GM13976 (cell line): ENCODE measurements around the gene CRK.
A peak's percentile ranks its signal among the peaks of the same experiment; 100 is the strongest.
"Not testable (repeated sequence)": the region's sequence is repeated elsewhere in the genome, so short reads cannot be mapped to it uniquely, and the experiment has no call there.

ENCODE experiments used
- DNase-seq: peaks from one replicate; pipeline ENCODE4 v3.0.0; 2012; ENCODE audit warnings: low spot score
- CTCF ChIP-seq: IDR thresholded peaks from 2 replicates; pipeline ENCODE4 v1.5.1; 2012; ENCODE audit warnings: borderline replicate concordance, mild to moderate bottlenecking; ENCODE audit not compliant: insufficient read depth; ENCODE audit errors: extremely low read depth, missing control alignments, control extremely low read depth
- in situ Hi-C: fragments of 300-500 bp; cut with MboI; formaldehyde crosslinking; loops from one replicate; pipeline ENCODE4 v1.12.0; 2022; ENCODE audit warnings: low sequenced_read_pairs, mixed read lengths, inconsistent platforms; ENCODE audit not compliant: unreplicated experiment

Gene CRK

DNA sequence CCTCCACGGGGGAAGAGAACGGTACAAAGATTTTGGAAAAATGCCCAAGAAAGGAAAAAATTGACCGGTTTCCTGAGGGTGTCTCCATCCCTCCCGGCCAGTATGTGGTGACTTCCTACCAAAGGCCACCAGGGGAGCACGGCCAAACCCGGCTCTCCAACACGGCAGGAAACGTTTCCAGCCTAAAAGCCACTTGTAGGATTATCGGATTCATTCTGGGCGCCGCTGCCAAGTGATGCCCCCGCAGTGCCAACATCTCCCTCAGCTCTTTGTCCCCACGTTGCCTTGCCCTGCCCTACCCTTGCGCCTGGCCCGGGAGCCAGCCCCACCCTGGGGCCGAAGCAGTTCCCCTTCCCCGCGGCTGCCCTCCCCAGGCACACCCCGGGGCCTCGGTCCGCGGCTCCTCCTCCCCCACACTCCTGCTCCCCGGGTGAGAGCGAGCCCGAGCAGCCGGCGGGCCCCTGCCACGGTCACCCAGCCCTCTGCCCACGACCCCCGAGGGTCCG lies 688 bp downstream of the CRK start:
- TF ChIP-seq CTCF, result peak; percentile 12
- peak; percentile 63 for DNase-seq
- in situ Hi-C loops, result no loop called here

DNA sequence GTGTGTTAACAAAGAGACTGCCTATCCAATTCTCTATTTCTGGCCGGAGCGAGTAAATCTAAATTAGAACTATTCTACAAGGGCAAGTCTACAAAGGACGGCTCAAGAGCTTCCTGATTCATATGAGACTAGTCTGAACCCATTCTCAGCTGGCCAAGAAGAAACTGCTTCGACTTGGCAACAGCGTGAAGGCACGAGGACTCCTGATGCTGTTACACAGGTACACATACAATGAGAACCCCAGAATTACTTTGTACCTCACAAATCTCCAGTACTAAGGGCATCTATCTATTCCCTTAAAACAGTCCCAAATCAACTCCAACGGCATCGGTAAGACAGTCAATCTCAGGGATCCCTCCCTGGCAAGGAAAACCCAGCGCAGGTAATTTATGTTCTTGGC lies 1.5 kb downstream of the CRK start:
- no peak for TF ChIP-seq CTCF
- no peak for DNase-seq
- in situ Hi-C loops, result no loop called here

DNA sequence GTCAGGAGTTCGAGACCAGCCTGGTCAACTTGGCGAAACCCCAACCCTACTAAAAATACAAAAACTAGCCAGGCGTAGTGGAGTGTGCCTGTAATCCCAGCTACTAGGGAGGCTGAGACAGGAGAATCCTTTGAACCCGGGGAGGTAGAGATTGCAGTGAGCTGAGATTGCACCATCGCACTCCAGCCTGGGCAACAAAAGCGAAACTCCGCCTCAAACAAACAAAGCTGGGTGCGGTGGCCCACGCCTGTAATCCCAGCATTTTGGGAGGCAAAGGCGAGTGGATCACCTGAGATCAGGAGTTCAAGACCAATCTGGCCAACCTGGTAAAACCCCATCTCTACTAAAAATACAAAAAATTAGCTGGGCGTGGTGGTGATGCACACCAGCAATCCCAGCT lies 2.3 kb downstream of the CRK start:
- in situ Hi-C loops, DNase-seq: not testable (repeated sequence)

- in situ Hi-C loops, result no loop called here
Observed at GRCh38 chr17:1452836-1453235, 3.2 kb downstream of the CRK start.

GRCh38 chr17:1450261-1450660 lies 5.8 kb downstream of the CRK start:
- in situ Hi-C loops, DNase-seq: not testable (repeated sequence)

More at GRCh38 chr17:1452836-1453235, 3.2 kb downstream of the CRK start:
- DNase-seq, result no peak
- no peak for TF ChIP-seq CTCF

GRCh38 chr17:1449412-1449967 lies 6.5 kb downstream of the CRK start:
- TF ChIP-seq CTCF, result no peak
- in situ Hi-C loops, result no loop called here
- no peak for DNase-seq

DNA sequence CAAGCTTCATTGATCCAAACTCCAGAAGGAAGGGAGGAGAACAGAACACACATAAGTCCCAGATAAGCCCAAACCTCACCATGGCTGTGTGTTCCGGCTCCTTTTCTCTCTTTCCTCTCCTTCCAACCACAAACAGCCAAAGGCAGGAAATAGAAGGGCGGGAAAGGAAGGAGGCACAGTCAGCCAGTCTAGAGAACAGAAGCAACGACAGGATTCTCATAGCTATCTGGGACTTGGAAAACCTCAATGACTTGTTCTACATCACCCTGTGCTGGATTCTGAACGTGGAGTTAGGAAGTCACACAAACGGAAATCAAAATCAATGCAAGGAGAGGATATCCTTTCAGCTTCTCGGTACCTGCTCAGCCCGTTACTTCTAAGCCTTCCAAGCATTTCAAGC lies 9.0 kb downstream of the CRK start:
- no peak for DNase-seq
- TF ChIP-seq CTCF, result no peak
- in situ Hi-C loops, result no loop called here

GRCh38 chr17:1446201-1446600 lies 9.8 kb downstream of the CRK start:
- in situ Hi-C loops, result no loop called here
- no peak for DNase-seq

GRCh38 chr17:1445695-1446094 lies 10.3 kb downstream of the CRK start:
- DNase-seq, in situ Hi-C loops: not testable (repeated sequence)

More at GRCh38 chr17:1446201-1446600, 9.8 kb downstream of the CRK start:
- TF ChIP-seq CTCF, result no peak

DNA sequence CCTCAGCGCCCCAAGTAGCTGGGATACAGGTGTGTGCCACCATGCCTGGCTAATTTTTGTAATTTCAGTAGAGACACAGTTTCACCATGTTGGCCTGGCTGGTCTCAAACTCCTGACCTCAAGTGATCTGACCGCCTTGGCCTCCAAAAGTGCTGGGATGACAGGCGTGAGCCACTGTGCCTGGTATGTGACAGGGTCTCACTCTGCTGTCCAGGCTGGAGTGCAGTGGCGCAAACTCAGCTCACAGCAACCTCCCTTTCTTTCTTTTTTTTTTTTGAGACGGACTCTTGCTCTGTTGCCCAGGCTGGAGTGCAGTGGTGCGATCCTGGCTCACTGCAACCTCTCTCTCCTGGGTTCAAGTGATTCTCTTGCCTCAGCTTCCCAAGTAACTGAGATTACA lies 13.3 kb downstream of the CRK start:
- in situ Hi-C loops, DNase-seq: not testable (repeated sequence)
